AG04449 (cell line): Measurements from ENCODE around the gene TTC29.

Experiments used
- CTCF ChIA-PET: fragments of 350-600 bp; formaldehyde crosslinking; extraction: SDS; loops from one replicate; lab custom pipeline; 2021; ENCODE audit warnings: antibody characterized with exemption; lab: Yijun Ruan, JAX
- POLR2A ChIA-PET: fragments of 400-600, 350-600 bp; formaldehyde crosslinking; extraction: SDS; loops from one replicate; lab custom pipeline; 2020; ENCODE audit warnings: antibody characterized with exemption, inconsistent platforms; lab: Yijun Ruan, JAX
- DNase-seq: peaks from one replicate; pipeline ENCODE4 v3.0.0-alpha.2; 2010; ENCODE audit warnings: low read depth, low spot score
- H3K4me3 ChIP-seq: 2 replicates; pipeline ENCODE4 v1.5.1; 2011; ENCODE audit warnings: low read depth, mild to moderate bottlenecking, control low read depth, low read length
- TF ChIP-seq, protein P1 (sequence below): IDR thresholded peaks from one replicate; pipeline ENCODE4 v1.5.1; 2011; ENCODE audit warnings: mild to moderate bottlenecking, moderate library complexity, low read length, control low read depth, inconsistent platforms; ENCODE audit not compliant: insufficient read depth; ENCODE audit errors: missing control alignments

The TTC29 gene

DNA sequence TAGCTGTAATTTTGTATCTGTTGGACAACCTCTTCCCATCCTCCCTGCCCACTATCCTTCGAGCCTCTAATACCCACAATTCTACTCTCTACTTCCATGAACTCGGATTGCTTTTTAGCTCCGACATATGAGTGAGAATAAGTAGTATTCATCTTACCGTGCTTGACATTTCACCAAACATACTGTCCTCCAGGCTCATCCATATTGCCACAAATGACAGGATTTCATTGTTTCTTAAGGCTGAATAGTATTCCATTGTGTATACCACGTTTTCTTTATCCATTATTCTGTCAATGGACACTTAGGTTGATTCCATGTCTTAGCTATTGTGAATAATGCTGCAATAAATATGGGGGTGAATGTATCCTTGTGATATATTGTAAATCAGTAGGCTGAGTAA is 26.4 kb upstream of the TTC29 start:
- no peak for DNase-seq
- TF ChIP-seq, protein P1, sequence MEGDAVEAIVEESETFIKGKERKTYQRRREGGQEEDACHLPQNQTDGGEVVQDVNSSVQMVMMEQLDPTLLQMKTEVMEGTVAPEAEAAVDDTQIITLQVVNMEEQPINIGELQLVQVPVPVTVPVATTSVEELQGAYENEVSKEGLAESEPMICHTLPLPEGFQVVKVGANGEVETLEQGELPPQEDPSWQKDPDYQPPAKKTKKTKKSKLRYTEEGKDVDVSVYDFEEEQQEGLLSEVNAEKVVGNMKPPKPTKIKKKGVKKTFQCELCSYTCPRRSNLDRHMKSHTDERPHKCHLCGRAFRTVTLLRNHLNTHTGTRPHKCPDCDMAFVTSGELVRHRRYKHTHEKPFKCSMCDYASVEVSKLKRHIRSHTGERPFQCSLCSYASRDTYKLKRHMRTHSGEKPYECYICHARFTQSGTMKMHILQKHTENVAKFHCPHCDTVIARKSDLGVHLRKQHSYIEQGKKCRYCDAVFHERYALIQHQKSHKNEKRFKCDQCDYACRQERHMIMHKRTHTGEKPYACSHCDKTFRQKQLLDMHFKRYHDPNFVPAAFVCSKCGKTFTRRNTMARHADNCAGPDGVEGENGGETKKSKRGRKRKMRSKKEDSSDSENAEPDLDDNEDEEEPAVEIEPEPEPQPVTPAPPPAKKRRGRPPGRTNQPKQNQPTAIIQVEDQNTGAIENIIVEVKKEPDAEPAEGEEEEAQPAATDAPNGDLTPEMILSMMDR = no peak
- ChIA-PET CTCF (no interaction called here), POLR2A (no interaction called here)
- H3K4me3 ChIP-seq = no peak overlapping the region

DNA sequence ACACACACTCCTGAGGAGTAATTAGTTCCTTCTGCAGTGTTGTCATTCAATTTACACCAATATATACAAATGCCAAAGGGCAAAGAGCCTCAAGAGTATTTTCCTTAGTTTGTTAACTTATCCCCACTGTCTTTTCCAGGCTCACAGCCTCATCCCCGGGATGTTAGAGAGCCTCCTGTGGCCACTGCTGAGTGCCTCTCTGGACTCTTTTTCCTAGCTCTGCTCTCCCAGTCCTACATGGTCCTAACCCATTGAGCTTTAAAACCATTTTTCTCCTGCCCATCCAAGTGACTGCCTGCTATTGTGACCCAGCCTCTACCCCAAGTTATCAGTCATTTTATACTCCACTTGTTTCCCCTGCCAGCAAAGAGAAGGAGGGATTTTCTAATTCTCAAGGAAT is 23.5 kb upstream of the TTC29 start:
- no peak overlapping the region for H3K4me3 ChIP-seq
- POLR2A ChIA-PET = no interaction called here
- DNase-seq = no peak
- TF ChIP-seq, protein P1 = no peak
- CTCF ChIA-PET = no interaction called here

DNA sequence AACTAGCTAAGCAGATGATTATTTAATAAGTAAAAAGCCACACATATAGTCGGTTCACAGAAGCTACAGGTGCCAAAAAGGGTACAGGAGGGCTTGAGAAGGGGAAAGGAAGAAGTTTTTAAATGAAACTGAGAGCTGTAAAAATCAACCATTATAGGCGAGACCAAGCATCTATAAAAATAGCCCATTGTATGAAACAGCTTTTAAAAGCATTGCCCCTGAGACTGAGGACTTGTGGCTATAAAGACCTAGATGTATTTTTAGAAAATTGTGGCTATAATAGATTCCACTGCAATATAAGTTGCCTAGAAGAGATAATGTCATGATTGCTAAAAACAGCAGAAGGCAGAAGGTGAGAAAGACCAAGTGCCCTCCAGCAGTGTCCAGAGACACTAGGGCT is 15.0 kb upstream of the TTC29 start:
- TF ChIP-seq, protein P1 = no peak
- DNase-seq = no peak
- POLR2A ChIA-PET = no interaction called here
- CTCF ChIA-PET = no interaction called here
- no peak overlapping the region for H3K4me3 ChIP-seq

DNA sequence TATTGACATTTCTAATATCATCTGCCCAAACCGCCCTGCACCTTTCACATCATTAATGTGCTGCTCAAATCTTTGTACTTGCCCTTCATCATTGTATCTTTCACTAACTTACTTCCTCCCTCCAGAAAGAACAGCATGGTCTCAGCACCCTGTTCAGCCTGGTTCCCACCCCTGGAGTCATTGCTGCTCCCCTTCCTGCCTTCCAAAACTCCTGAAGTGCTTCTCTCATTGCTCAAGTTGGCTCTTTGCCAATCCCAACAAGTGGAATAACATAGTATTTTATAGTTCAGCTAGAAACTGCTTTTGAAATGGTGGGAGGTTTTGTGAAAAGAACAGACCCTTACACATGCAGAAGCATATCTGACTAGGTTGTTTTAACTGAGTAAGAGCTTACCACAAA is 14.0 kb upstream of the TTC29 start:
- ChIA-PET CTCF (no interaction called here), POLR2A (no interaction called here)
- DNase-seq = no peak
- no peak overlapping the region for H3K4me3 ChIP-seq
- TF ChIP-seq, protein P1 = no peak

DNA sequence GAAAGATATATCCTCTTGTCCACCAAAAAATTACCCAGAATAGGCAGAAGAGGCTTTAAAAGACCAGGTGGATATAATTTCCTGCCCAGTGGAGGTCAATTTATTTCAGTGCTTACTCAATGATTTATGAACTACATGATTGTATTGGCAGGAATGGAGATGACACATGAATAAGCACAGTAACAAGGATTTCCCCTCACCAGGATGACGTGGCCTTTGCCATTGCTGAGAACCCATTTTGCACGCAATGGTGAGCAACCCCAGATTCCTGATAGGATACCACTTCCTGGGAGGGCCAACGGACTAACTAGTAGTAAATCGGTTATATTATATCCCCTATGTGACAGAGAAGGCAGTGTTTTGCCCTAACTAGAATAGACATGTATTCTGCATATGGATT is 11.6 kb upstream of the TTC29 start:
- TF ChIP-seq, protein P1 = no peak
- ChIA-PET POLR2A (no interaction called here), CTCF (interaction anchor here (0.6 kb wide), 1 partner anchor 62 kb away, joined by 4 read pairs; no protein-coding TSS in a partner anchor)
- DNase-seq = no peak
- H3K4me3 ChIP-seq = no peak overlapping the region

DNA sequence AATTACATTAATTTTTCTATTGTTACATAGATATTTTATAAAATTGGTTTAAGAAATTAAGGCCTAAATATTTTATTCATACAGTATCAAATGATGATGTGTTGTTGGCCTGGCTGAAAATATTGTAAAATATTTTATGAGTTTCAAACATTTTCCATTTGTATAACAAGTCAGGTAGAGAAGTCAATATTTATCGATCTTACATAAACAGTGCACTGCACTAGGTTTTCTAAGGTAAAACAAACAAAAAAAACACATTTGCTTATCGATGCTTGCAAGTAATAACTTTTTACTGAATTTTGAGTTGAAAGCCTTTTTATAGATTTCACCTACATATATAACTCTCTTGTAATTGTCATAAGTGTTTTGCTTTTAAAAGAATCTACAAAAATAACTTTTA is 7.2 kb upstream of the TTC29 start:
- H3K4me3 ChIP-seq = no peak overlapping the region
- ChIA-PET CTCF (no interaction called here), POLR2A (no interaction called here)
- TF ChIP-seq, protein P1 = no peak
- no peak for DNase-seq
